Lung (tissue), 16 donors: ENCODE results near the gene ABHD16B. TPM values are rescaled to one million over a fixed set of nuclear protein-coding genes. Genes with fewer than 3 reads are reported as not detected.

Experiments used
- ATAC-seq: fragments of 200-7000 bp; cut with Tn5 transposase; one replicate; pipeline ENCODE4 v1.9.1; 2020; ENCODE audit warnings: moderate number of reproducible peaks; ENCODE audit not compliant: insufficient read depth, low FRiP score
- DNase-seq, 3 donors: peaks; one replicate each; pipeline ENCODE4 v3.0.0-alpha.2; 2013 to 2017
- H3K27ac ChIP-seq, 2 donors: one replicate each; pipeline ENCODE4 v1.5.1; 2013; ENCODE audit warnings: mild to moderate bottlenecking in 2 of 2, moderate library complexity in 2 of 2, control low read depth in 1 of 2, inconsistent platforms in 1 of 2, low read depth in 1 of 2, low read length in 1 of 2
- H3K27me3 ChIP-seq, 3 donors: one replicate each; pipeline ENCODE4 v1.5.1; 2013; ENCODE audit warnings: low read length in 2 of 3; ENCODE audit not compliant: control insufficient read depth in 3 of 3, insufficient read depth in 3 of 3
- H3K36me3 ChIP-seq, 4 donors: one replicate each; pipeline ENCODE4 v1.5.1; 2013; ENCODE audit warnings: low read length in 4 of 4, mild to moderate bottlenecking in 1 of 4, moderate library complexity in 1 of 4; ENCODE audit not compliant: control insufficient read depth in 4 of 4, insufficient read depth in 4 of 4
- H3K4me1 ChIP-seq, 5 donors: one replicate each; pipeline ENCODE4 v1.5.1; 2013; ENCODE audit warnings: low read length in 5 of 5, mild to moderate bottlenecking in 2 of 5, moderate library complexity in 1 of 5; ENCODE audit not compliant: control insufficient read depth in 5 of 5, insufficient read depth in 5 of 5
- H3K4me3 ChIP-seq: one replicate; pipeline ENCODE4 v1.5.1; 2013; ENCODE audit warnings: mild to moderate bottlenecking, control low read depth, moderate library complexity
- H3K9ac ChIP-seq, 2 donors: one replicate each; pipeline ENCODE4 v1.5.1; 2013; ENCODE audit warnings: low read length in 2 of 2, control low read depth in 1 of 2; ENCODE audit not compliant: insufficient read depth in 1 of 2
- H3K9me3 ChIP-seq, 4 donors: one replicate each; pipeline ENCODE4 v1.5.1; 2013; ENCODE audit warnings: low read length in 3 of 4, mild to moderate bottlenecking in 1 of 4, moderate library complexity in 1 of 4; ENCODE audit not compliant: control insufficient read depth in 4 of 4, insufficient read depth in 3 of 4
- CTCF ChIP-seq: IDR thresholded peaks from 2 replicates; pipeline ENCODE4 v1.5.1; 2012; ENCODE audit warnings: mild to moderate bottlenecking; ENCODE audit errors: control extremely low read depth, extremely low read depth
- WGBS, 2 donors: extraction: QIAGEN DNeasy Blood & Tissue Kit; methylation state at CpG; one replicate each; pipeline ENCODE4 v1.1.7; 2013; 5-methylcytosine and 5-hydroxymethylcytosine counted together
- long read RNA-seq, 5 donors: transcript quantifications; one replicate each; lab custom pipeline, GENCODE V29; 2026
- polyA plus RNA-seq, 2 donors: library from polyadenylated mRNA; stranded (reverse); fragments of 200-250 nt; gene quantifications; one replicate each; pipeline ENCODE4 v1.2.1, GENCODE V29; 2013
- total RNA-seq, 2 donors: library from RNA; depleted of rRNA in 1 of 2; stranded (reverse); fragments of >200 nt in 1 of 2; gene quantifications; one replicate each; pipeline ENCODE4 v1.2.1, GENCODE V29; 2014 to 2021
- donor health status: control.
- donor health status: control.
- donor health status: Bipolar disorder and iron deficiency.
- donor health status: healthy.
- donor health status: DM: yes; HTN: yes; CAD: no.

Gene ABHD16B
- total RNA-seq (not detected), polyA plus RNA-seq (1 to 10 TPM in 1 of 2 donors, under 1 TPM in 1; 0.89 to 1.5 TPM)
- long read RNA-seq, donor 1, transcript ABHD16B-201 (1 exons, 1,491 nt): major isoform, 6 of 6 reads
- long read RNA-seq, donor 1, partial matches to known transcripts: 0 of 6 reads
- long read RNA-seq, donor 1, other reads (novel, unspliced or antisense): 0 of 6 reads
- long read RNA-seq, donor 2, transcript ABHD16B-201 (1 exons, 1,491 nt): major isoform, 5 of 5 reads
- long read RNA-seq, donor 2, partial matches to known transcripts: 0 of 5 reads
- long read RNA-seq, donor 2, other reads (novel, unspliced or antisense): 0 of 5 reads
- long read RNA-seq, donor 3, transcript ABHD16B-201 (1 exons, 1,491 nt): major isoform, 5 of 5 reads
- long read RNA-seq, donor 3, partial matches to known transcripts: 0 of 5 reads
- long read RNA-seq, donor 3, other reads (novel, unspliced or antisense): 0 of 5 reads
- long read RNA-seq, donor 4, partial matches to known transcripts: 0 of 4 reads
- long read RNA-seq, donor 4, other reads (novel, unspliced or antisense): 0 of 4 reads
- long read RNA-seq, donor 5, partial matches to known transcripts: 0 of 2 reads
- long read RNA-seq, donor 5, other reads (novel, unspliced or antisense): 0 of 2 reads

GRCh38 chr20:63861365-63861934 lies at the start of gene ABHD16B:
Gene ABHD16B (plus strand): TSS chr20:63861498. CDS start chr20:63861541, 43 bp downstream.
- H3K9ac ChIP-seq: no peak within 1 kb of the TSS
- no peak within 1 kb of the TSS for H3K27ac ChIP-seq
- no peak for TF ChIP-seq CTCF
- 96 to 97% methylated on average over 49 to 59 of the region's 59 CpGs for WGBS, 2 donors
- peaks cover 0 to 42% (median 23%) of the 10 kb centered on the region in 5 donors for H3K4me1 ChIP-seq
- no peak within 1 kb of the TSS for H3K4me3 ChIP-seq
- peaks cover 0 to 13% (median 3%) of the 10 kb centered on the region in 4 donors for H3K36me3 ChIP-seq
- no peaks in the 10 kb centered on the region for H3K9me3 ChIP-seq
- no peak for ATAC-seq
- no peak for DNase-seq
- H3K27me3 ChIP-seq: no peaks in the 10 kb centered on the region

- no peak for ATAC-seq
- WGBS, 2 donors: 68 to 71% methylated on average over 8 of the region's 8 CpGs
- DNase-seq: peak; percentile 17 to 63 (median 61)
- H3K9ac ChIP-seq: no peak overlapping the region
- no peak overlapping the region for H3K4me3 ChIP-seq
- no peak for TF ChIP-seq CTCF
- H3K27ac ChIP-seq: peak overlapping the region in 1 of 2 donors; percentile 41
- H3K9me3 ChIP-seq: no peaks in the 10 kb centered on the region
- H3K36me3 ChIP-seq: peaks cover 0 to 5% (median 0%) of the 10 kb centered on the region in 4 donors
- peaks cover 0 to 14% (median 0%) of the 10 kb centered on the region in 5 donors for H3K4me1 ChIP-seq
- H3K27me3 ChIP-seq: no peaks in the 10 kb centered on the region
Observed at GRCh38 chr20:63814891-63815614, 46.2 kb upstream of the ABHD16B start.

DNA sequence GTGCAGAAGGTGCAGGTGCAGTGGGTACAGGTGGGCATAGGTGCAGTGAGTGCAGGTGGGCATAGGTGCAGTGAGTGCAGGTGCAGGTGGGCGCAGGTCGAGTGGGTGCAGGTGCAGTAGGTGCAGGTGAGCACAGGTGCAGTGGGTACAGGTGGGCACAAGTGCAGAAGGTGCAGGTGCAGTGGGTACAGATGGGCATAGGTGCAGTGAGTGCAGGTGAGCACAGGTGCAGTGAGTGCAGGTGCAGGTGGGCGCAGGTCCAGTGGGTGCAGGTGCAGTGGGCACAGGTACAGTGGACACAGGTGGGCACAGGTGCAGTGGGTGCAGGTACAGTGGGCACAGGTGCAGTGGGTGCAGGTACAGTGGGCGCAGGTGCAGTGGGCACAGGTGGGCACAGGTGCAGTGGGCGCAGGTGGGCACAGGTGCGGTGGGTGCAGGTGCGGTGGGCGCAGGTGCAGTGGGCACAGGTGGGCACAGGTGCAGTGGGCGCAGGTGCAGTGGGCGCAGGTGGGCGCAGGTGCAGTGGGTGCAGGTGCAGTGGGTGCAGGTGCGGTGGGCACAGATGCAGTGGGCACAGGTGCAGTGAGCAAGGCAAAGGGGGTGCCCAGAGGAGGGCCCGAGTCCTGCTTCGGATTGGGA lies 45.6 kb upstream of the ABHD16B start:
- Histone ChIP-seq H3K9me3 (no peaks in the 10 kb centered on the region), H3K9ac (no peak overlapping the region), H3K36me3 (peaks cover 0 to 5% (median 0%) of the 10 kb centered on the region in 4 donors), H3K4me3 (no peak overlapping the region), H3K4me1 (peaks cover 0 to 14% (median 0%) of the 10 kb centered on the region in 5 donors), H3K27ac (peak overlapping the region in 1 of 2 donors; percentile 41), H3K27me3 (no peaks in the 10 kb centered on the region)
- WGBS, 2 donors: 94 to 96% methylated on average over 14 of the region's 14 CpGs
- no peak for TF ChIP-seq CTCF
- DNase-seq: peak; percentile 35 to 62 (median 58)
- no peak for ATAC-seq
